ENCODE measurements around the gene BRINP2. TPM values are rescaled to one million over a fixed set of nuclear protein-coding genes. Genes with fewer than 3 reads are reported as not detected.
A peak's percentile ranks its signal among the peaks of the same experiment; 100 is the strongest.

The BRINP2 gene, protein sequence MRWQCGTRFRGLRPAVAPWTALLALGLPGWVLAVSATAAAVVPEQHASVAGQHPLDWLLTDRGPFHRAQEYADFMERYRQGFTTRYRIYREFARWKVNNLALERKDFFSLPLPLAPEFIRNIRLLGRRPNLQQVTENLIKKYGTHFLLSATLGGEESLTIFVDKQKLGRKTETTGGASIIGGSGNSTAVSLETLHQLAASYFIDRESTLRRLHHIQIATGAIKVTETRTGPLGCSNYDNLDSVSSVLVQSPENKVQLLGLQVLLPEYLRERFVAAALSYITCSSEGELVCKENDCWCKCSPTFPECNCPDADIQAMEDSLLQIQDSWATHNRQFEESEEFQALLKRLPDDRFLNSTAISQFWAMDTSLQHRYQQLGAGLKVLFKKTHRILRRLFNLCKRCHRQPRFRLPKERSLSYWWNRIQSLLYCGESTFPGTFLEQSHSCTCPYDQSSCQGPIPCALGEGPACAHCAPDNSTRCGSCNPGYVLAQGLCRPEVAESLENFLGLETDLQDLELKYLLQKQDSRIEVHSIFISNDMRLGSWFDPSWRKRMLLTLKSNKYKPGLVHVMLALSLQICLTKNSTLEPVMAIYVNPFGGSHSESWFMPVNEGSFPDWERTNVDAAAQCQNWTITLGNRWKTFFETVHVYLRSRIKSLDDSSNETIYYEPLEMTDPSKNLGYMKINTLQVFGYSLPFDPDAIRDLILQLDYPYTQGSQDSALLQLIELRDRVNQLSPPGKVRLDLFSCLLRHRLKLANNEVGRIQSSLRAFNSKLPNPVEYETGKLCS
- total RNA-seq = under 1 TPM in 1 of 5 donors, not detected in 4; 0.55 TPM
- under 1 TPM in 2 of 3 donors, not detected in 1; 0.08 to 0.15 TPM for polyA plus RNA-seq
- long read RNA-seq, donor 1 = 0 reads
- long read RNA-seq, donor 2, partial matches to known transcripts = 0 of 1 reads
- long read RNA-seq, donor 2, other reads (novel, unspliced or antisense) = 0 of 1 reads
- long read RNA-seq, donor 3 = 0 reads
- long read RNA-seq, donor 4 = 0 reads
- long read RNA-seq, donor 5 = 0 reads
- long read RNA-seq, donor 6 = 0 reads
- long read RNA-seq, donor 7 = 0 reads
- long read RNA-seq, donor 8 = 0 reads
- long read RNA-seq, donor 9 = 0 reads
- long read RNA-seq, donor 10 = 0 reads

- Histone ChIP-seq H3K4me1 (peaks cover 10 to 15% (median 13%) of the 10 kb centered on the region in 4 donors), H3K36me3 (no peaks in the 10 kb centered on the region), H3K9me3 (no peaks in the 10 kb centered on the region), H3K4me3 (peak within 1 kb of the TSS; percentile 28 to 45 (median 37)), H3K27me3 (peaks cover 13 to 80% (median 43%) of the 10 kb centered on the region in 3 donors), H3K27ac (no peak within 1 kb of the TSS)
- TF ChIP-seq, protein P1, sequence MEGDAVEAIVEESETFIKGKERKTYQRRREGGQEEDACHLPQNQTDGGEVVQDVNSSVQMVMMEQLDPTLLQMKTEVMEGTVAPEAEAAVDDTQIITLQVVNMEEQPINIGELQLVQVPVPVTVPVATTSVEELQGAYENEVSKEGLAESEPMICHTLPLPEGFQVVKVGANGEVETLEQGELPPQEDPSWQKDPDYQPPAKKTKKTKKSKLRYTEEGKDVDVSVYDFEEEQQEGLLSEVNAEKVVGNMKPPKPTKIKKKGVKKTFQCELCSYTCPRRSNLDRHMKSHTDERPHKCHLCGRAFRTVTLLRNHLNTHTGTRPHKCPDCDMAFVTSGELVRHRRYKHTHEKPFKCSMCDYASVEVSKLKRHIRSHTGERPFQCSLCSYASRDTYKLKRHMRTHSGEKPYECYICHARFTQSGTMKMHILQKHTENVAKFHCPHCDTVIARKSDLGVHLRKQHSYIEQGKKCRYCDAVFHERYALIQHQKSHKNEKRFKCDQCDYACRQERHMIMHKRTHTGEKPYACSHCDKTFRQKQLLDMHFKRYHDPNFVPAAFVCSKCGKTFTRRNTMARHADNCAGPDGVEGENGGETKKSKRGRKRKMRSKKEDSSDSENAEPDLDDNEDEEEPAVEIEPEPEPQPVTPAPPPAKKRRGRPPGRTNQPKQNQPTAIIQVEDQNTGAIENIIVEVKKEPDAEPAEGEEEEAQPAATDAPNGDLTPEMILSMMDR (IDR thresholded peaks at IDR 0.05) = no peak
- TF ChIP-seq POLR2AphosphoS5 (IDR thresholded peaks at IDR 0.05) (no peak), POLR2A (IDR thresholded peaks at IDR 0.05) (no peak)
- 2 to 6% (median 4%) methylated on average over 31 to 49 of the region's 49 CpGs for WGBS, 5 donors
- intact Hi-C loops (cut with DNase I; ENCODE audit: low total_unique reads) = no loop called here
- peak; percentile 56 to 74 for DNase-seq
Measured at GRCh38 chr1:177170756-177171535, at the start of gene BRINP2. BRINP2 (plus strand) TSS chr1:177170958; CDS start chr1:177229877, 58,919 bp downstream.

DNA sequence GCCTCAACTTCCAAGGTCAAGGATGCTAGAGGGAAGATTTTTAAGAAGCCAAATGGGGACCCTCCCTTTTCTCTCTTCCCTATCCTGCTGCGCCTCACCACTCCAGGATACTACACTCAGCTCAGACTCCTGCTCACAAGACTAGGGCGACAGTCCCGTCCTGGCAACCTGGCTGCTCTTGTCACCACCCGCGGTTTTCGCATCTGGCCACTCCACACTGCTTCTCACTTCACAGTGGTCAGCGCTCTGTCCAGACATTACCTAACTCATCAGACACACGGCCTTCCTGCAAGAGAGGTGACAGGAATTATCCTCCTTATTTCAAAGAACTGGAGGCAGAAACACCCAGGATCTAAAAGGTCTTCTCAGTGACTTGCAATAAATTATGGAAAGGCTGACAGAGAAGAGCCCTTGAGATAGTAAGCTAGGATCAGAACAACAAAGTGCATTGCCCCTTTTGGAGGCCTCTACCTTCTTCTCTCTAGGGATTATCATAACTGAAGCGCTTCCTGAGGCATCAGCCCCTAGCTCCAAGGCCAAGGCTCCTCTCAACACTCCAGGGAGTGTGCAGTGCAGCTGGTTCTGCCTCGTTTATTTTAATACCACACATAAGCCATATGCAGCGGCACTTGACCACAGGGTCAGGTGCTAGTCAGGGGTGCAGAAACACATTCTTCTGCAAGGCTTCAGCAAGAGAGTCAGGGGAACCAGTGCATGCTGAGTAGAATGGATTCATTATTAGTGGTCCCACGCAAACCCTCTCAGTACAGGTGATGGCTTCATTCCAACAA, 48.1 kb upstream of the BRINP2 start:
- no peak for DNase-seq
- Histone ChIP-seq H3K27me3 (no peaks in the 10 kb centered on the region), H3K27ac (no peak overlapping the region), H3K4me3 (no peak overlapping the region), H3K9me3 (no peaks in the 10 kb centered on the region), H3K4me1 (no peaks in the 10 kb centered on the region), H3K36me3 (no peaks in the 10 kb centered on the region)
- TF ChIP-seq POLR2A (IDR thresholded peaks at IDR 0.05) (no peak), POLR2AphosphoS5 (IDR thresholded peaks at IDR 0.05) (no peak), EP300 (IDR thresholded peaks at IDR 0.05) (no peak)
- TF ChIP-seq, protein P1 (IDR thresholded peaks at IDR 0.05) = no peak
- WGBS, 5 donors = 80 to 87% (median 82%) methylated on average over 12 of the region's 12 CpGs
- intact Hi-C loops (cut with DNase I; ENCODE audit: low total_unique reads) = no loop called here

DNA sequence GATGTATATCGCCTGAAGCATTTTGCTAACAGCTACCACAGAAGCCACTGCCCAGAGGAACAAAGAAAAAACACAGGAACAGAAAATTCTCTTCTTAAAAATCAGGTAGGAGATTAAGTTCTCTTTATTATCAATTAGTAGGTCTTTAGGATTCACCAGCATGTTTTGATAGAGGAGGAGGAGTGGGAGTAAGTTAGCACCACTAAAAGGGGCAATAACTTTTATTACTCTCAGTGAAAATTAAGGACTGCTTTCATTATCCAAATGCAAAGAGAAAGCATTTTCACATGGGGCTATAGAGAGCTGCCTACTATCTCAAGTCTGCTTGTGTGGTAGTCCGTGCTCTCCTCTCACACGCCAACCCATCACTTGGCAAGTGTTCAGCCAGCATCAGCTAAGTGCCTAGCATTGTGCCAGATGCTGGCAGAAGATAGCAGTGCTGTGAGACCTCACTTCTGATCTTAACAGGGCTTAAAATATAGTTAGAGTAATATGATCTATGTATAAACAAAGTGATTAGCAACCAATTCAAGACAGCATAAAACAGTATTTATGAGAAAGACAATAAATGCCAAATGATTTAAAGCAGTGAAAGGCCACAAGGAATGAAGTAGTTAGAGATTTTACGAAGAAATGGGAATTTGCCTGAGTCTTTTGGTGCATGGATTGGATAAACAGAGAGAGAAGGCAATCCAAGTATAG, 46.0 kb upstream of the BRINP2 start:
- Histone ChIP-seq H3K36me3 (no peaks in the 10 kb centered on the region), H3K9me3 (no peaks in the 10 kb centered on the region), H3K27me3 (no peaks in the 10 kb centered on the region), H3K27ac (no peak overlapping the region), H3K4me3 (no peak overlapping the region), H3K4me1 (no peaks in the 10 kb centered on the region)
- TF ChIP-seq POLR2A (IDR thresholded peaks at IDR 0.05) (no peak), EP300 (IDR thresholded peaks at IDR 0.05) (no peak), POLR2AphosphoS5 (IDR thresholded peaks at IDR 0.05) (no peak)
- TF ChIP-seq, protein P1 (IDR thresholded peaks at IDR 0.05) = no peak
- intact Hi-C loops (cut with DNase I; ENCODE audit: low total_unique reads) = no loop called here
- DNase-seq = no peak
- 64 to 76% (median 76%) methylated on average over 4 of the region's 4 CpGs for WGBS, 5 donors

All from stomach (tissue), 19 donors.